Measurements from ENCODE around the gene CPTP. TPM values are rescaled to one million over a fixed set of nuclear protein-coding genes. Genes with fewer than 3 reads are reported as not detected.

Gene CPTP
- total and polyA plus RNA-seq, 2 of the 13 experiments (the other 11 are each of a cell fraction or from before 2014, with no cell fraction given), result 5.5 to 9.3 TPM

DNA sequence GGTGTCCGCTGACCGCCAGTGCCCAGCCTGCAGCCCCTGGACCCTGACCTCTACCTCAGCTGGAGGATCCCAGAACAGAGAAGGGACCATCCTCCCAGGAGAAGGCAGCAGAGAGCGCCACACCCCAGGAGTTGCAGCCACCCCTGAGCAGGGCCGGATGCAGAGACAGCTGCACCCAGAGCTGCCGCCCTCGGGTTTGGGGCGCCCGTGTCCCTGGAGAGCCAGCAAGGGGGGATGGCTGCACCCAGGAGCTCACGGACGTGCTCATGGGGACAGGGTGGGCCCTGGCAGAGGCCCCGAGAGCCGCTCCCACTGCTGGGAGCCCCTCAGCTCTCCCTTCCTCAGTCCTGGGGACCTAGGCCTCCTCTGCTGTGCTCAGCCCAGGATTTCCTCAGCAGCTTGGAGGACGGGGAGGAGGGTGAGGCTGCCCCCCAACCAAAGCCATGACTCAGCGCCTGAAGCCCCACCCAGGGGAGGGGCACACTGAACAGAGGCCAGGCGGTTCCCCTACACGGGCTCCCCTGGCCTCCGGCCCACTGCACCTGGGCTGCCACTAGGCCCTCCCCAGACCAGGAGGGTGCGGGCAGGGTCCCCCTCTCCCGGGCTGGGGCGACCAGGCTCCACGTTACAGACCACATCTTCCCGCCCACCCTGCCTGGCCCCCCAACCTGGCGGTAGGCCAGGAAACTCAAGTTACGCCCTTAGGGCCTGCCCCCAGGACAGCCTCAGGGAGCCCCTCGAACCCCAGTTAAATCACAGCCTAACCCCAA is 19.1 kb upstream of the CPTP start (continued):
- TF ChIP-seq, protein P1, sequence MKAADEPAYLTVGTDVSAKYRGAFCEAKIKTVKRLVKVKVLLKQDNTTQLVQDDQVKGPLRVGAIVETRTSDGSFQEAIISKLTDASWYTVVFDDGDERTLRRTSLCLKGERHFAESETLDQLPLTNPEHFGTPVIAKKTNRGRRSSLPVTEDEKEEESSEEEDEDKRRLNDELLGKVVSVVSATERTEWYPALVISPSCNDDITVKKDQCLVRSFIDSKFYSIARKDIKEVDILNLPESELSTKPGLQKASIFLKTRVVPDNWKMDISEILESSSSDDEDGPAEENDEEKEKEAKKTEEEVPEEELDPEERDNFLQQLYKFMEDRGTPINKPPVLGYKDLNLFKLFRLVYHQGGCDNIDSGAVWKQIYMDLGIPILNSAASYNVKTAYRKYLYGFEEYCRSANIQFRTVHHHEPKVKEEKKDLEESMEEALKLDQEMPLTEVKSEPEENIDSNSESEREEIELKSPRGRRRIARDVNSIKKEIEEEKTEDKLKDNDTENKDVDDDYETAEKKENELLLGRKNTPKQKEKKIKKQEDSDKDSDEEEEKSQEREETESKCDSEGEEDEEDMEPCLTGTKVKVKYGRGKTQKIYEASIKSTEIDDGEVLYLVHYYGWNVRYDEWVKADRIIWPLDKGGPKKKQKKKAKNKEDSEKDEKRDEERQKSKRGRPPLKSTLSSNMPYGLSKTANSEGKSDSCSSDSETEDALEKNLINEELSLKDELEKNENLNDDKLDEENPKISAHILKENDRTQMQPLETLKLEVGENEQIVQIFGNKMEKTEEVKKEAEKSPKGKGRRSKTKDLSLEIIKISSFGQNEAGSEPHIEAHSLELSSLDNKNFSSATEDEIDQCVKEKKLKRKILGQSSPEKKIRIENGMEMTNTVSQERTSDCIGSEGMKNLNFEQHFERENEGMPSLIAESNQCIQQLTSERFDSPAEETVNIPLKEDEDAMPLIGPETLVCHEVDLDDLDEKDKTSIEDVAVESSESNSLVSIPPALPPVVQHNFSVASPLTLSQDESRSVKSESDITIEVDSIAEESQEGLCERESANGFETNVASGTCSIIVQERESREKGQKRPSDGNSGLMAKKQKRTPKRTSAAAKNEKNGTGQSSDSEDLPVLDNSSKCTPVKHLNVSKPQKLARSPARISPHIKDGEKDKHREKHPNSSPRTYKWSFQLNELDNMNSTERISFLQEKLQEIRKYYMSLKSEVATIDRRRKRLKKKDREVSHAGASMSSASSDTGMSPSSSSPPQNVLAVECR (CRISPR knock-in tag; IDR thresholded peaks at IDR 0.05; ENCODE audit: borderline replicate concordance), result no peak; the same call in 1 of the 2 replicates
- no peak for TF ChIP-seq TMF1 (CRISPR knock-in tag; IDR thresholded peaks at IDR 0.05; ENCODE audit: low read depth)
- TF ChIP-seq, protein P2, sequence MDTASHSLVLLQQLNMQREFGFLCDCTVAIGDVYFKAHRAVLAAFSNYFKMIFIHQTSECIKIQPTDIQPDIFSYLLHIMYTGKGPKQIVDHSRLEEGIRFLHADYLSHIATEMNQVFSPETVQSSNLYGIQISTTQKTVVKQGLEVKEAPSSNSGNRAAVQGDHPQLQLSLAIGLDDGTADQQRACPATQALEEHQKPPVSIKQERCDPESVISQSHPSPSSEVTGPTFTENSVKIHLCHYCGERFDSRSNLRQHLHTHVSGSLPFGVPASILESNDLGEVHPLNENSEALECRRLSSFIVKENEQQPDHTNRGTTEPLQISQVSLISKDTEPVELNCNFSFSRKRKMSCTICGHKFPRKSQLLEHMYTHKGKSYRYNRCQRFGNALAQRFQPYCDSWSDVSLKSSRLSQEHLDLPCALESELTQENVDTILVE (CRISPR knock-in tag; IDR thresholded peaks at IDR 0.05), result no peak
- TF ChIP-seq STAT5B (CRISPR knock-in tag; IDR thresholded peaks at IDR 0.05), result no peak
- peak; percentile 72 for TF ChIP-seq SAP130 (CRISPR knock-in tag; IDR thresholded peaks at IDR 0.05; ENCODE audit: low read depth)
- TF ChIP-seq ARID2 (CRISPR knock-in tag; IDR thresholded peaks at IDR 0.05; ENCODE audit: borderline replicate concordance), result no peak
- TF ChIP-seq ZNF777 (CRISPR knock-in tag; IDR thresholded peaks at IDR 0.05), result peak; percentile 18; the same call in 1 of the 2 replicates
- TF ChIP-seq SOX5 (CRISPR knock-in tag; IDR thresholded peaks at IDR 0.05; ENCODE audit: borderline replicate concordance), result no peak
- TF ChIP-seq, protein P3, sequence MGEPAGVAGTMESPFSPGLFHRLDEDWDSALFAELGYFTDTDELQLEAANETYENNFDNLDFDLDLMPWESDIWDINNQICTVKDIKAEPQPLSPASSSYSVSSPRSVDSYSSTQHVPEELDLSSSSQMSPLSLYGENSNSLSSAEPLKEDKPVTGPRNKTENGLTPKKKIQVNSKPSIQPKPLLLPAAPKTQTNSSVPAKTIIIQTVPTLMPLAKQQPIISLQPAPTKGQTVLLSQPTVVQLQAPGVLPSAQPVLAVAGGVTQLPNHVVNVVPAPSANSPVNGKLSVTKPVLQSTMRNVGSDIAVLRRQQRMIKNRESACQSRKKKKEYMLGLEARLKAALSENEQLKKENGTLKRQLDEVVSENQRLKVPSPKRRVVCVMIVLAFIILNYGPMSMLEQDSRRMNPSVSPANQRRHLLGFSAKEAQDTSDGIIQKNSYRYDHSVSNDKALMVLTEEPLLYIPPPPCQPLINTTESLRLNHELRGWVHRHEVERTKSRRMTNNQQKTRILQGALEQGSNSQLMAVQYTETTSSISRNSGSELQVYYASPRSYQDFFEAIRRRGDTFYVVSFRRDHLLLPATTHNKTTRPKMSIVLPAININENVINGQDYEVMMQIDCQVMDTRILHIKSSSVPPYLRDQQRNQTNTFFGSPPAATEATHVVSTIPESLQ (CRISPR knock-in tag; conservative IDR thresholded peaks at IDR 0.05), result no peak
- TF ChIP-seq, protein P4, sequence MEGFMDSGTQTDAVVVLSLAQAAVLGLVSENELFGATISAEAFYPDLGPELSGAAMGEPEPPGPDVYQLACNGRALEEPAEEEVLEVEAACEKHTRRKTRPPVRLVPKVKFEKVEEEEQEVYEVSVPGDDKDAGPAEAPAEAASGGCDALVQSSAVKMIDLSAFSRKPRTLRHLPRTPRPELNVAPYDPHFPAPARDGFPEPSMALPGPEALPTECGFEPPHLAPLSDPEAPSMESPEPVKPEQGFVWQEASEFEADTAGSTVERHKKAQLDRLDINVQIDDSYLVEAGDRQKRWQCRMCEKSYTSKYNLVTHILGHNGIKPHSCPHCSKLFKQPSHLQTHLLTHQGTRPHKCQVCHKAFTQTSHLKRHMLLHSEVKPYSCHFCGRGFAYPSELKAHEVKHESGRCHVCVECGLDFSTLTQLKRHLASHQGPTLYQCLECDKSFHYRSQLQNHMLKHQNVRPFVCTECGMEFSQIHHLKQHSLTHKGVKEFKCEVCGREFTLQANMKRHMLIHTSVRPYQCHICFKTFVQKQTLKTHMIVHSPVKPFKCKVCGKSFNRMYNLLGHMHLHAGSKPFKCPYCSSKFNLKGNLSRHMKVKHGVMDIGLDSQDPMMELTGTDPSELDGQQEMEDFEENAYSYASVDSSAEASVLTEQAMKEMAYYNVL (CRISPR knock-in tag; IDR thresholded peaks at IDR 0.05; ENCODE audit: borderline replicate concordance), result no peak
- TF ChIP-seq, protein P5, sequence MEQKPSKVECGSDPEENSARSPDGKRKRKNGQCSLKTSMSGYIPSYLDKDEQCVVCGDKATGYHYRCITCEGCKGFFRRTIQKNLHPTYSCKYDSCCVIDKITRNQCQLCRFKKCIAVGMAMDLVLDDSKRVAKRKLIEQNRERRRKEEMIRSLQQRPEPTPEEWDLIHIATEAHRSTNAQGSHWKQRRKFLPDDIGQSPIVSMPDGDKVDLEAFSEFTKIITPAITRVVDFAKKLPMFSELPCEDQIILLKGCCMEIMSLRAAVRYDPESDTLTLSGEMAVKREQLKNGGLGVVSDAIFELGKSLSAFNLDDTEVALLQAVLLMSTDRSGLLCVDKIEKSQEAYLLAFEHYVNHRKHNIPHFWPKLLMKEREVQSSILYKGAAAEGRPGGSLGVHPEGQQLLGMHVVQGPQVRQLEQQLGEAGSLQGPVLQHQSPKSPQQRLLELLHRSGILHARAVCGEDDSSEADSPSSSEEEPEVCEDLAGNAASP (CRISPR knock-in tag; IDR thresholded peaks at IDR 0.05; ENCODE audit: borderline replicate concordance), result no peak
- TF ChIP-seq ZNF329 (CRISPR knock-in tag; IDR thresholded peaks at IDR 0.05; ENCODE audit: low read depth), result no peak
- TF ChIP-seq, protein P6, sequence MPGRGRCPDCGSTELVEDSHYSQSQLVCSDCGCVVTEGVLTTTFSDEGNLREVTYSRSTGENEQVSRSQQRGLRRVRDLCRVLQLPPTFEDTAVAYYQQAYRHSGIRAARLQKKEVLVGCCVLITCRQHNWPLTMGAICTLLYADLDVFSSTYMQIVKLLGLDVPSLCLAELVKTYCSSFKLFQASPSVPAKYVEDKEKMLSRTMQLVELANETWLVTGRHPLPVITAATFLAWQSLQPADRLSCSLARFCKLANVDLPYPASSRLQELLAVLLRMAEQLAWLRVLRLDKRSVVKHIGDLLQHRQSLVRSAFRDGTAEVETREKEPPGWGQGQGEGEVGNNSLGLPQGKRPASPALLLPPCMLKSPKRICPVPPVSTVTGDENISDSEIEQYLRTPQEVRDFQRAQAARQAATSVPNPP (CRISPR knock-in tag; IDR thresholded peaks at IDR 0.05), result no peak
- 0 out of 2 replicates have a peak, but pooled peaks have one; percentile 2 for TF ChIP-seq RFXAP (CRISPR knock-in tag; IDR thresholded peaks at IDR 0.05; ENCODE audit: borderline replicate concordance)
